Measurements from ENCODE around the gene AP5Z1.

The AP5Z1 gene

GRCh38 chr7:4837041-4837802, 61.8 kb downstream of the AP5Z1 start:
- Histone ChIP-seq H3K36me3 (ENCODE audit: low read depth) (no peaks in the 10 kb centered on the region), H3K27ac (ENCODE audit: poor library complexity, severe bottlenecking) (no peak overlapping the region), H3K4me3 (ENCODE audit: severe bottlenecking) (no peak overlapping the region), H3K4me1 (ENCODE audit: insufficient read depth, poor library complexity, severe bottlenecking) (no peaks in the 10 kb centered on the region), H3K9me3 (ENCODE audit: severe bottlenecking) (no peaks in the 10 kb centered on the region), H3K27me3 (ENCODE audit: insufficient read depth, poor library complexity, severe bottlenecking) (no peaks in the 10 kb centered on the region)
- ATAC-seq (ENCODE audit: low read depth) (no peak), DNase-seq (ENCODE audit: low spot score) (no peak)
- TF ChIP-seq CTCF (IDR thresholded peaks at IDR 0.05; ENCODE audit: poor library complexity, severe bottlenecking), result no peak

GRCh38 chr7:4837803-4838625, 62.6 kb downstream of the AP5Z1 start:
- DNase-seq (ENCODE audit: low spot score) (no peak), ATAC-seq (ENCODE audit: low read depth) (no peak)
- Histone ChIP-seq H3K36me3 (ENCODE audit: low read depth) (no peaks in the 10 kb centered on the region), H3K27ac (ENCODE audit: poor library complexity, severe bottlenecking) (no peak overlapping the region), H3K27me3 (ENCODE audit: insufficient read depth, poor library complexity, severe bottlenecking) (no peaks in the 10 kb centered on the region), H3K4me1 (ENCODE audit: insufficient read depth, poor library complexity, severe bottlenecking) (no peaks in the 10 kb centered on the region), H3K9me3 (ENCODE audit: severe bottlenecking) (no peaks in the 10 kb centered on the region), H3K4me3 (ENCODE audit: severe bottlenecking) (no peak overlapping the region)
- no peak for TF ChIP-seq CTCF (IDR thresholded peaks at IDR 0.05; ENCODE audit: poor library complexity, severe bottlenecking)

GRCh38 chr7:4838626-4839334, 63.4 kb downstream of the AP5Z1 start:
- no peak for DNase-seq (ENCODE audit: low spot score)
- no peak for TF ChIP-seq CTCF (IDR thresholded peaks at IDR 0.05; ENCODE audit: poor library complexity, severe bottlenecking)
- H3K27ac ChIP-seq (ENCODE audit: poor library complexity, severe bottlenecking), result no peak overlapping the region

GRCh38 chr7:4840079-4840501, 64.7 kb downstream of the AP5Z1 start:
- H3K27me3 ChIP-seq (ENCODE audit: insufficient read depth, poor library complexity, severe bottlenecking), result no peaks in the 10 kb centered on the region
- H3K36me3 ChIP-seq (ENCODE audit: low read depth), result no peaks in the 10 kb centered on the region
- no peaks in the 10 kb centered on the region for H3K4me1 ChIP-seq (ENCODE audit: insufficient read depth, poor library complexity, severe bottlenecking)
- ATAC-seq (ENCODE audit: low read depth), result no peak
- no peak overlapping the region for H3K27ac ChIP-seq (ENCODE audit: poor library complexity, severe bottlenecking)
- H3K4me3 ChIP-seq (ENCODE audit: severe bottlenecking), result no peak overlapping the region
- TF ChIP-seq CTCF (IDR thresholded peaks at IDR 0.05; ENCODE audit: poor library complexity, severe bottlenecking), result no peak
- DNase-seq (ENCODE audit: low spot score), result no peak
- H3K9me3 ChIP-seq (ENCODE audit: severe bottlenecking), result no peaks in the 10 kb centered on the region

More at GRCh38 chr7:4838626-4839334, 63.4 kb downstream of the AP5Z1 start:
- no peaks in the 10 kb centered on the region for H3K9me3 ChIP-seq (ENCODE audit: severe bottlenecking)
- no peaks in the 10 kb centered on the region for H3K27me3 ChIP-seq (ENCODE audit: insufficient read depth, poor library complexity, severe bottlenecking)
- no peak for ATAC-seq (ENCODE audit: low read depth)
- H3K36me3 ChIP-seq (ENCODE audit: low read depth), result no peaks in the 10 kb centered on the region
- no peak overlapping the region for H3K4me3 ChIP-seq (ENCODE audit: severe bottlenecking)
- H3K4me1 ChIP-seq (ENCODE audit: insufficient read depth, poor library complexity, severe bottlenecking), result no peaks in the 10 kb centered on the region

All from RWPE2 (cell line).